Urinary bladder (tissue), 4 donors: ENCODE data around the gene SRGAP1. TPM values are rescaled to one million over a fixed set of nuclear protein-coding genes. Genes with fewer than 3 reads are reported as not detected.
"Not testable (repeated sequence)": the region's sequence is repeated elsewhere in the genome, so short reads cannot be mapped to it uniquely, and the experiment has no call there.

Experiments
- DNase-seq: peaks from one replicate; pipeline ENCODE4 v3.0.0-alpha.2; 2015; ENCODE audit errors: extremely low spot score
- H3K27ac ChIP-seq: one replicate; pipeline ENCODE4 v1.5.1; 2013; ENCODE audit warnings: low read depth, mild to moderate bottlenecking, moderate library complexity
- H3K36me3 ChIP-seq: one replicate; pipeline ENCODE4 v1.6.1; 2013; ENCODE audit warnings: mild to moderate bottlenecking, moderate library complexity; ENCODE audit not compliant: insufficient read depth
- H3K4me1 ChIP-seq: one replicate; pipeline ENCODE4 v1.6.1; 2013; ENCODE audit warnings: mild to moderate bottlenecking, moderate library complexity; ENCODE audit not compliant: insufficient read depth
- H3K4me3 ChIP-seq: one replicate; pipeline ENCODE4 v1.5.1; 2013; ENCODE audit warnings: low read depth, low read length
- WGBS: extraction: QIAGEN DNeasy Blood & Tissue Kit; methylation state at CpG from one replicate; pipeline ENCODE4 v1.1.7; 2013; 5-methylcytosine and 5-hydroxymethylcytosine counted together
- polyA plus RNA-seq: library from polyadenylated mRNA; stranded (reverse); fragments of 200-250 nt; gene quantifications from one replicate; pipeline ENCODE4 v1.2.3, GENCODE V29; 2013
- total RNA-seq: library from RNA; depleted of rRNA; stranded (reverse); fragments of >200 nt; gene quantifications from one replicate; pipeline ENCODE4 v1.2.3, GENCODE V29; 2014
- donor health status: healthy with polysubstance abuse.
- donor health status: healthy.

SRGAP1 gene
- total and polyA plus RNA-seq, 2 donors: 1.9 to 18.0 TPM

GRCh38 chr12:63845726-63846125 is 1.2 kb downstream of the SRGAP1 start:
- DNase-seq: no peak
- peaks cover 5% of the 10 kb centered on the region for H3K4me1 ChIP-seq
- WGBS: 46% methylated on average over 2 of the region's 2 CpGs
- peak overlapping the region; percentile 7 for H3K4me3 ChIP-seq
- H3K27ac ChIP-seq: no peak overlapping the region
- no peaks in the 10 kb centered on the region for H3K36me3 ChIP-seq

- 94% methylated on average over 6 of the region's 6 CpGs for WGBS
- Histone ChIP-seq H3K27ac (no peak overlapping the region), H3K4me3 (no peak overlapping the region), H3K4me1 (peaks cover 5% of the 10 kb centered on the region), H3K36me3 (no peaks in the 10 kb centered on the region)
- no peak for DNase-seq
Measured at GRCh38 chr12:63846238-63846967, 1.9 kb downstream of the SRGAP1 start.

GRCh38 chr12:63848450-63848849 is 4.0 kb downstream of the SRGAP1 start:
- no peak for DNase-seq
- no peak overlapping the region for H3K27ac ChIP-seq
- H3K4me3 ChIP-seq: no peak overlapping the region
- WGBS: 86% methylated on average over 4 of the region's 4 CpGs
- no peaks in the 10 kb centered on the region for H3K36me3 ChIP-seq
- peaks cover 5% of the 10 kb centered on the region for H3K4me1 ChIP-seq

- no peak overlapping the region for H3K27ac ChIP-seq
- H3K4me3 ChIP-seq: no peak overlapping the region
- H3K36me3 ChIP-seq: no peaks in the 10 kb centered on the region
- H3K4me1 ChIP-seq: peaks cover 5% of the 10 kb centered on the region
- WGBS: 83% methylated on average over 1 of the region's 1 CpG
- no peak for DNase-seq
Measured at GRCh38 chr12:63849106-63849620, 4.7 kb downstream of the SRGAP1 start.

DNA sequence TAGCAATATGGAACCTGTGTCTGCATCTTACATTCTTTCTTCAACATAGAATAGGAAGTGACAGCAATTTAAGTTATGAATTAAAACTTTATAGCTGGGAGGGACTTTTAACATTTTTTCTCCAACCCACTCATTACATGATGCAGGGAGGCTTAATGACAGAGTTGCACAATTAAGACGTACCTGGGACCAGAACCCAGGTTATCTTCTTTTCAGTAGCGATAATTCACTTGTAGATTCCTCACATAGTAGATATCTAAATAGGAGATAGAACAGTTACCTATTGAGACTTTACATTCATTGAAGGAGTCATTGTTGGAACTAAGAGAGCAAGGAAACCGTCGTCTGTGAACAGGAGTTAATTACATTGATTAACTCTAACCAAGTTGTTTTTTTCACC is 5.1 kb downstream of the SRGAP1 start:
- peaks cover 5% of the 10 kb centered on the region for H3K4me1 ChIP-seq
- H3K36me3 ChIP-seq: no peaks in the 10 kb centered on the region
- H3K27ac ChIP-seq: no peak overlapping the region
- WGBS: 89% methylated on average over 4 of the region's 4 CpGs
- DNase-seq: no peak
- no peak overlapping the region for H3K4me3 ChIP-seq

DNA sequence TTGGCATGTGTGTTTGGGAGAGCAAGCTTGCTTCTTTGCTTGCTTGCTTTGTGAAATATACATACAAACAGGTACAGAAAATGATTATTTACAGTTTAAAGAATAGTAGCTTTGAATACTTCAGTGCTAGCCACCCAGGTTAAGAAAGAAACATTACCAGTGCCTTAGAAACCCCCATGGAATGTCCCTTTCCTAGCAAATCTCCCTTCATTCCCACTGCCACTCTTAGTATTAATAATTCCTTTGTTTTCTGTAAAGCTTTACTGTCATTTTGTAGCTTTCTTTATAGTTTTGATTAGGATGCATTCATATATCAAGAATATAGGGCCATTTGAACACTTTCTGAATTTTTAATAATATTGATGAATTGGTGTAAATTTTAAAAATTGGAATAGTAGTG is 9.5 kb downstream of the SRGAP1 start:
- no peaks in the 10 kb centered on the region for H3K36me3 ChIP-seq
- H3K4me3 ChIP-seq: no peak overlapping the region
- H3K27ac ChIP-seq: no peak overlapping the region
- no peaks in the 10 kb centered on the region for H3K4me1 ChIP-seq
- DNase-seq: no peak

DNA sequence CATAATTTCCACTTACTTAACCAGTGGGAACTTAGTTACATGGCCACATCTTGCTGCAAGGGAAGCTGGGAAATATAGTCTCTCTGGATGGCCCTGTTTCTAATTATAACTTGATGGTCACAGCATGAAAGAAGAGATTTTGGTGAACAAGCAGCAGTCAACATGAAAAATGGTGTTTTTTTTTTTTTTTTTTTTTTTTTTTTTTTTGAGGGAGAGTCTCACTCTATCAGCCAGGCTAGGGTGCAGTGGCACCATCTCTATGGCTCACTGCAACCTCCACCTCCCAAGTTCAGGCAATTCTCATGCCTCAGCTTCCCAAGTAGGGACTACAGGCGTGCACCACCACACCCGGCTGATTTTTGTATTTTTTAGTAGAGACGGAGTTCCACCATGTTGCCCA is 10.8 kb downstream of the SRGAP1 start:
- H3K4me1 ChIP-seq: no peaks in the 10 kb centered on the region
- 97% methylated on average over 3 of the region's 3 CpGs for WGBS
- no peak overlapping the region for H3K27ac ChIP-seq
- no peak overlapping the region for H3K4me3 ChIP-seq
- DNase-seq: no peak
- no peaks in the 10 kb centered on the region for H3K36me3 ChIP-seq

DNA sequence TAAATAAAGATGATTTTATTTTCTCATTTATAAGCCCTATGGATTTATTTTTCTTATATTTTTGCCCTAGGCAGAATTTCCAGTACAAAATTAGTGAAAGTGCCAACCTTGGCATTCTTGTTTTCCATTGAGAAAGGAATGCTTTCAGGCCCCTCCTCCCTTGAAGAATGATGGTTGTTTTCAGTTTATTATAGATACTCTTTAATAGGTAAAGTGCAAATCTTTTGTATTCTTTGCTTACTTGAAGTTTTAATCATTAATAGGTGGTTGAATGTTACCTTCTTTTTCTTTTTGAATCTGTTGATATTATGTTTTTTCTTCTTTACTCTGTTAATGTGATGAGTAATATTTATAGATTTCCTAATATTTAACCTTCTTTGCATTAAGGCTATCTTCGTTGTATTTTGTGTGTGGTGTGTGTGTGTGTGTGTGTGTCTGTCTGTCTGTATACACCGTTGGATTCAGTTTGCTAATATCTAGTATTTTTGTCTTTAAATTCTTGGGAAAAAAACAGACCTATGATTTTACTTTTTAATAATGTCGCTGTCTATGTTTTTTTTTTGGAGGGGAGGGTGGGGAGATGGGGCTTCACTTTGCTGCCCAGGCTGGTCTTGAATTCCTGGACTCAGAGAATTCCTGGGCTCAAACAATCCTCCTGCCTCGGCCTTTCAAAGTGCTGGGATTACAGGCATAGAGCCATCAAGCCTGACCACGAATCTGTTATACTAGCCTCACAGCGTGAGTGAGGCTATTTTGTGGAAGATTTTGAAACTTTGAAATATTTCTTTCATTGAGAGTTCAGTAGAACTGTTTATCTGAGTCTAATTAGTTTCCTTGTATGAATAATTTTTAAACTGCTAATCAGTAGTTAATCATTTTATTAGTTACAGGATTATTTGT is 13.5 kb downstream of the SRGAP1 start:
- 73% methylated on average over 6 of the region's 6 CpGs for WGBS
- no peak overlapping the region for H3K4me3 ChIP-seq
- no peak for DNase-seq
- no peaks in the 10 kb centered on the region for H3K36me3 ChIP-seq
- H3K27ac ChIP-seq: no peak overlapping the region
- no peaks in the 10 kb centered on the region for H3K4me1 ChIP-seq

- H3K4me3 ChIP-seq, H3K4me1 ChIP-seq, H3K27ac ChIP-seq, H3K36me3 ChIP-seq, DNase-seq: not testable (repeated sequence)
- WGBS: 95% methylated on average over 2 of the region's 2 CpGs
Measured at GRCh38 chr12:63859880-63860279, 15.4 kb downstream of the SRGAP1 start.

GRCh38 chr12:63862187-63862968 is 17.9 kb downstream of the SRGAP1 start:
- no peak for DNase-seq
- whole genome bisulfite sequencing: 74% methylated on average over 6 of the region's 6 CpGs
- no peak overlapping the region for H3K4me3 ChIP-seq
- no peaks in the 10 kb centered on the region for H3K36me3 ChIP-seq
- H3K27ac ChIP-seq: no peak overlapping the region
- H3K4me1 ChIP-seq: peaks cover 2% of the 10 kb centered on the region

DNA sequence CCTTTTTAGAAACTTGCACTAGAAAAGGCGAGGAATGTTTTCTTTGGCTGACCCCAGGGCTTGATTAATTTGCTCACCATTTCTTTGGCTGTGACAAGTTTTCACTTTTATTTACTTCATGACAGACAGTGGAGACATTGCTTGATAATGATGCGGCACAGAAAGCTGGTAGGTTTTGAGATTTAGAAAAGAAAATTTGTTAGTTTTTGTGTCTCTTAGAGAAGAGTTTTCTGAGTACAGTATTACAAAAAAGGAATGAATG is 18.4 kb downstream of the SRGAP1 start:
- 96% methylated on average over 2 of the region's 2 CpGs for WGBS

DNA sequence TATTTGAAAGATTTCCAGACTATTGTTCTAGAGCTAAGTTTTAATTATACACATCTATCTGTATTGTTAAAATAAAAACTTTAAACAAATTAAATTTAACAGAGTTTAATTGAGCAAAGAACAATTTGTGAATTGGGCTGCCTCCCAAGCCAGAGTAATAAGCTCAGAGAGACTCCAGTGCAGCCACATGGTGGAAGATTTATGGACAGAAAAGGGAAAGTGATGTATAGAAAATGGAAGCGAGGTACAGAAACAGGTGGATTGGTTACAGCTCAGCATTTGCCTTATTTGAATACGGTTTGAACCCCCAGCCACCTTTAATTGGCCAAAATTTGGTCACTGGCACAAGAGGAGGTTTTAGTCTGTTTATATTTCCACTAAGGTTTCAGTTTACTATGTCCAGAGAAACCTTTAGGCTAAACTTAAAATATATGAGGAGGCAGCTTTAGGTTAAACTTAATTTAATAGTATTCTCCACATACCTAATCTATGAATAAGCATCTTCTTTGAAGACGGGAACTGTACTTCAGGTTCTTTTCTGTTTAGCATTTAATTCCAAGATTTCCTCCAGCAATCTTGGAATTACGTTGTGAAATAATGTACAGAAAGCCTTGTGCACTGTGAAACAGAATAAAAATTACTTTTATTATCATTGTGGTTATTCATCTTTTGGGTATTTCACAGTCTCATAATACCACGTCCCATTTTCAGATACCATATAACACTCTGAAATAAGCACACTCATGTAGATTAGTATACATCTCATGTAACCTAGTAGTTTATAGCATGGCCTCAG is 19.4 kb downstream of the SRGAP1 start:
- no peak overlapping the region for H3K4me3 ChIP-seq
- DNase-seq: no peak
- H3K36me3 ChIP-seq: no peaks in the 10 kb centered on the region
- no peak overlapping the region for H3K27ac ChIP-seq
- WGBS: 83% methylated on average over 5 of the region's 5 CpGs
- peaks cover 2% of the 10 kb centered on the region for H3K4me1 ChIP-seq

More for the DNA sequence above, 18.4 kb downstream of the SRGAP1 start:
- Histone ChIP-seq H3K27ac (no peak overlapping the region), H3K36me3 (no peaks in the 10 kb centered on the region), H3K4me3 (no peak overlapping the region), H3K4me1 (peaks cover 2% of the 10 kb centered on the region)
- DNase-seq: no peak

DNA sequence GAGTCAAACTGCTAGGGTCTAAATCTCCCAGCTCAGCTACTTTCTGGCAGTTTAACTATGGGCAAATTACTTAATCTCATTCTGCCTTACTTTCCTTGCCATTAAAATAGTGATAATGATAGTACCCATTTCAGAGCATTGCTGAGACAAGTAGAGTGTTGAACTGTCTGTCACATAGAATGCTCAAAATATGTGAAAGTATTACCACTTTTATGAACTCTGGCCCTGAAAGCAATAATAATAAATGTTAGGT is 19.9 kb downstream of the SRGAP1 start:
- Histone ChIP-seq H3K36me3 (no peaks in the 10 kb centered on the region), H3K27ac (no peak overlapping the region), H3K4me1 (peaks cover 2% of the 10 kb centered on the region), H3K4me3 (no peak overlapping the region)
- no peak for DNase-seq
